ENCODE data around the gene NEK2.

DNA sequence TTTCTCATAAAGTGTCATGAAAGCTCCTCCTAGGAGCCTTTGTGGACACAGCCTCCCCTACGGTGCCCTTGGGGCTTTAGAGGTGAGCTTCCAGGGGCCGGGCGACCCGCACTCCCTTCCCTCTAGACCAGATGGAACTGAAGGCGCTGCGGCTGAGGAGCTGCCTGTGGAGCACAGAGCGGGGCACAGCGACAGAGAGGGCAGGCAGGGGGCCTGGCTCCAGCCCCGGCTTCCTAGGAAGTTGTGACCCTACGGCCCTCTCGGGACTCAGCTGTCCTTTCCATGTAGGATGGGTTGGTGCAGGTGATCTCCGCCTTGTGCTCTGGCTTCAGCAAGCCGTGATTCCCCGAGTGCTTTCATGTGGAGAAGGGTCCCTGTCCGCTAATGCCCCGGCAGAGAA, 23.6 kb upstream of the NEK2 start:
- TF ChIP-seq, protein P1, sequence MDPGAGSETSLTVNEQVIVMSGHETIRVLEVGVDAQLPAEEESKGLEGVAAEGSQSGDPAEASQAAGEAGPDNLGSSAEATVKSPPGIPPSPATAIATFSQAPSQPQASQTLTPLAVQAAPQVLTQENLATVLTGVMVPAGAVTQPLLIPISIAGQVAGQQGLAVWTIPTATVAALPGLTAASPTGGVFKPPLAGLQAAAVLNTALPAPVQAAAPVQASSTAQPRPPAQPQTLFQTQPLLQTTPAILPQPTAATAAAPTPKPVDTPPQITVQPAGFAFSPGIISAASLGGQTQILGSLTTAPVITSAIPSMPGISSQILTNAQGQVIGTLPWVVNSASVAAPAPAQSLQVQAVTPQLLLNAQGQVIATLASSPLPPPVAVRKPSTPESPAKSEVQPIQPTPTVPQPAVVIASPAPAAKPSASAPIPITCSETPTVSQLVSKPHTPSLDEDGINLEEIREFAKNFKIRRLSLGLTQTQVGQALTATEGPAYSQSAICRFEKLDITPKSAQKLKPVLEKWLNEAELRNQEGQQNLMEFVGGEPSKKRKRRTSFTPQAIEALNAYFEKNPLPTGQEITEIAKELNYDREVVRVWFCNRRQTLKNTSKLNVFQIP (CRISPR knock-in tag; IDR thresholded peaks at IDR 0.05; ENCODE audit: borderline replicate concordance, low read depth) = no peak
- no peak for TF ChIP-seq PPARA (CRISPR knock-in tag; IDR thresholded peaks at IDR 0.05; ENCODE audit: borderline replicate concordance)
- TF ChIP-seq GLIS3 (CRISPR knock-in tag; IDR thresholded peaks at IDR 0.05) = no peak
- TF ChIP-seq, protein P2, sequence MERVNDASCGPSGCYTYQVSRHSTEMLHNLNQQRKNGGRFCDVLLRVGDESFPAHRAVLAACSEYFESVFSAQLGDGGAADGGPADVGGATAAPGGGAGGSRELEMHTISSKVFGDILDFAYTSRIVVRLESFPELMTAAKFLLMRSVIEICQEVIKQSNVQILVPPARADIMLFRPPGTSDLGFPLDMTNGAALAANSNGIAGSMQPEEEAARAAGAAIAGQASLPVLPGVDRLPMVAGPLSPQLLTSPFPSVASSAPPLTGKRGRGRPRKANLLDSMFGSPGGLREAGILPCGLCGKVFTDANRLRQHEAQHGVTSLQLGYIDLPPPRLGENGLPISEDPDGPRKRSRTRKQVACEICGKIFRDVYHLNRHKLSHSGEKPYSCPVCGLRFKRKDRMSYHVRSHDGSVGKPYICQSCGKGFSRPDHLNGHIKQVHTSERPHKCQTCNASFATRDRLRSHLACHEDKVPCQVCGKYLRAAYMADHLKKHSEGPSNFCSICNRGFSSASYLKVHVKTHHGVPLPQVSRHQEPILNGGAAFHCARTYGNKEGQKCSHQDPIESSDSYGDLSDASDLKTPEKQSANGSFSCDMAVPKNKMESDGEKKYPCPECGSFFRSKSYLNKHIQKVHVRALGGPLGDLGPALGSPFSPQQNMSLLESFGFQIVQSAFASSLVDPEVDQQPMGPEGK (CRISPR knock-in tag; IDR thresholded peaks at IDR 0.05; ENCODE audit: borderline replicate concordance) = no peak
- TF ChIP-seq RARB (CRISPR knock-in tag; IDR thresholded peaks at IDR 0.05) = no peak
- TF ChIP-seq CREB5 (CRISPR knock-in tag; IDR thresholded peaks at IDR 0.05; ENCODE audit: low read depth) = no peak
- no peak for TF ChIP-seq BACH2 (CRISPR knock-in tag; IDR thresholded peaks at IDR 0.05; ENCODE audit: borderline replicate concordance)
- no peak for TF ChIP-seq OSR1 (CRISPR knock-in tag; IDR thresholded peaks at IDR 0.05)

All from SK-N-SH treated with all-trans-retinoic acid at 6 μM for 48 hours (cell line).